ENCODE data around the gene SMC1B.
"Not testable (repeated sequence)": the region's sequence is repeated elsewhere in the genome, so short reads cannot be mapped to it uniquely, and the experiment has no call there.

The SMC1B gene

GRCh38 chr22:45421349-45422055 is 8.1 kb upstream of the SMC1B start:
- no peak for DNase-seq

- DNase-seq = no peak
These were observed 7.1 kb upstream of the SMC1B start for GRCh38 chr22:45420539-45420938.

GRCh38 chr22:45420011-45420410 is 6.6 kb upstream of the SMC1B start:
- DNase-seq = no peak

GRCh38 chr22:45418770-45419138 is 5.4 kb upstream of the SMC1B start:
- no peak for DNase-seq

GRCh38 chr22:45418056-45418769 is 4.8 kb upstream of the SMC1B start:
- DNase-seq = no peak

- DNase-seq = no peak
These were observed 409 bp downstream of the SMC1B start for GRCh38 chr22:45413013-45413367.

GRCh38 chr22:45407793-45408192 is 5.6 kb downstream of the SMC1B start:
- DNase-seq = no peak

GRCh38 chr22:45402466-45402985 is 10.9 kb downstream of the SMC1B start:
- no peak for DNase-seq

GRCh38 chr22:45399712-45400445 is 13.5 kb downstream of the SMC1B start:
- no peak for DNase-seq

- DNase-seq = no peak
These were observed 15.2 kb downstream of the SMC1B start for GRCh38 chr22:45398214-45398613.

- DNase-seq = peak; percentile 17
These were observed 15.6 kb downstream of the SMC1B start for GRCh38 chr22:45397806-45398205.

- DNase-seq = no peak
These were observed 23.9 kb downstream of the SMC1B start for GRCh38 chr22:45389546-45389945.

GRCh38 chr22:45381348-45381747 is 32.1 kb downstream of the SMC1B start:
- no peak for DNase-seq

- DNase-seq = no peak
These were observed 36.7 kb downstream of the SMC1B start for GRCh38 chr22:45376703-45377102.

- DNase-seq = no peak
These were observed 37.4 kb downstream of the SMC1B start for GRCh38 chr22:45376009-45376408.

- DNase-seq = not testable (repeated sequence)
These were observed 39.8 kb downstream of the SMC1B start for GRCh38 chr22:45373592-45373991.

GRCh38 chr22:45366713-45367112 is 46.7 kb downstream of the SMC1B start:
- no peak for DNase-seq

GRCh38 chr22:45359627-45360026 is 53.8 kb downstream of the SMC1B start:
- DNase-seq = no peak

GRCh38 chr22:45358127-45358526 is 55.3 kb downstream of the SMC1B start:
- no peak for DNase-seq

GRCh38 chr22:45357490-45357889 is 55.9 kb downstream of the SMC1B start:
- no peak for DNase-seq

- no peak for DNase-seq
These were observed 59.6 kb downstream of the SMC1B start for GRCh38 chr22:45353786-45354185.

GRCh38 chr22:45352757-45353156 is 60.6 kb downstream of the SMC1B start:
- DNase-seq = not testable (repeated sequence)

- no peak for DNase-seq
These were observed 61.4 kb downstream of the SMC1B start for GRCh38 chr22:45351956-45352355.

- no peak for DNase-seq
These were observed 63.5 kb downstream of the SMC1B start for GRCh38 chr22:45349916-45350315.

Data from CD4-positive, alpha-beta T cell treated with Interleukin-21 for 1 hour (primary cell).